Activated gamma-delta T cell (primary cell): ENCODE results near the gene HMX1.

Source experiments
- DNase-seq: peaks from one replicate; lab custom pipeline; 2025; lab: John Stamatoyannopoulos, UW

HMX1 gene

DNA sequence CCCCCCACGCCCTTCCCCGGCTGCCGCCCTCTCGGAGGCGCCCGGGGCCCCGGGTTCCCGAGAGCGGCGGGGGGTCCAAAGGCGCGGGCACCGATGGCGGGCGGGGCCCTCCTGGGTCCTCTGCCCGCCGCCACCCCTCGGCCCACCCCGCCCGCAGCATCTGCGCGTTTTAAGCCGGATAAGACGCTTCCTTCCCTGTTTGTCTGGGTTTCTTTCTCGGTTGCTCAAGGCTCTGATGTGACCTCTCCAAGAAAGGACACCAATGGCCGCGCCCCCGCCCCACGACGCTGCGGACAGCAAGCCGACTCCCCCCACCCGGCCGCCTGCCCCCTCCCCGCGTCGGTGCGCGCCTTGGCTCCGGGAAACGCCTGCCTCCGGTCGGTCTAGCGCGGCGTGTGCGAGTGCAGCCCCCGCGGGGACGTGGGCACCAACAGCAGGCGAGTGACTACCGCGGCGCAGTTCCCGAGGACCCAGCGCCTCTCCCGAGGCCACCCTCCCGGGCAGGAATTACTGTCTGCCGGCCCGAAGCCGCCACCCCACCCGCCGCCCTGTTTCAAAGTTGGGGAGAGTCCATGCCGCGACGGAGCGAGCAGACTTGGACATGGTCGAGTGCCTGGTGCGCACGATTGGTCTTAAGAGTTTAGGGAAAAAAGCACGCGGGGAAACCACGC is 21.1 kb upstream of the HMX1 start:
- no peak for DNase-seq

DNA sequence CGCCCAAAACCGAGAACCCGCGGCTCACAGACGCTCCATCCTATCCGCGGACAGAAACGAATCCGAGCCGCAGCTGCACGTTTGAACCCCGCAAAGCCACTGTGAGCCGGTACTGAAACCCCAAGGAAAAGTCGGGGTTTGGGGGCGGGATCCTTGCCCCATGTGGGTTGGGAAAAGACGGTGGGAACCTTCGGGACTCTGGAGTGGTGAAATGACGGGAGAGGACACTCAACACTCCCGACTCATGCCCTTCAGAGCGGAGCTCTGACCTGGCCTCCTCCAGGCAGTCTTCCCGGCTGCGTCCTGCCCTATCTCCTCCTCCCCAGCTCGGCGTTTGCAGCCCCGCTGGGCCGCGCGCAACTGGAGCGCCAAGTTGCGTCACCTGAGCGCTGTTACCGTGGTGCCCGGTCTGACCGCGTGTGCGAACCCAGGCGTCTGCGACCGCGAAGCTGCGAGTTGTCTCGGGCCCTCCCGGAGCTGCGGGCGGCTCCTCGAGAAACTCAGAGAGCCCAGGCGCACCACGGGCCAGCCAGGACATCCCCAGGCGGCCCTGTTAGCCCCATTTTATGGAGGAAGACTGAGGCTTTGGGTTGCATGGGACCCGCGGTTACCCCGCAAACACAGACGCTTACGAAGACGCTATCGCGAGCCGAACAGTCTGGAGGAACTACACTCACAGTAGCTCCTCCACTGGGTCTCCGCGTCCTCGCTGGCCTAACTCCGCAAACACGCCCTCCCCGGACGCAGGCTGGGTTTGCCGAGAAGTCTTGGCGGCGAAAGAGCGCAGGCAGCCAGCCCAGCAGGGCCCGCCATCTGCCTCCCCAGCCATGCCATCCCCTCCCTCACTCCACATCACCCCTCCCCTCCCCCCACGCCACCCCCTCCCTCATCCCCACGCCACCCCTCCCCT is 20.3 kb upstream of the HMX1 start:
- no peak for DNase-seq

DNA sequence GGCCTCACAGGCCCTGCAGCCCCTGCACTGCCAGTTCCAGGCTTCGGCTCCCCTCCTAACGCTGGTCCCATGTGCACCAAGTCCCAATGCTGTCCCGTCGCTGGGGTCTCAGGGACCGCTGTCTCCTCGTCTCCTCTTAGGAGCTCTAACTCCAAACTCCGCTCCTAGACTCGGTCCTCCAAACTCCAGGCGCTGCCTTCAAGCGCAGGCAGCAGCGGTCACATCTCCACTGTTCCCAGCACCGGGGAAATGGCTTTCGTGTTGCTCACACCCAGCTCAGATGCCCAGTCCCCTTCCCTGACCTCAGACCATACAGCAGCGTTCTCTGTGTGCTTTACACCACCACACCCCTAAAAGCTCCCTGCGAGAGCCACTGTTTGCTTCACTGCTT is 19.6 kb upstream of the HMX1 start:
- DNase-seq: no peak

DNA sequence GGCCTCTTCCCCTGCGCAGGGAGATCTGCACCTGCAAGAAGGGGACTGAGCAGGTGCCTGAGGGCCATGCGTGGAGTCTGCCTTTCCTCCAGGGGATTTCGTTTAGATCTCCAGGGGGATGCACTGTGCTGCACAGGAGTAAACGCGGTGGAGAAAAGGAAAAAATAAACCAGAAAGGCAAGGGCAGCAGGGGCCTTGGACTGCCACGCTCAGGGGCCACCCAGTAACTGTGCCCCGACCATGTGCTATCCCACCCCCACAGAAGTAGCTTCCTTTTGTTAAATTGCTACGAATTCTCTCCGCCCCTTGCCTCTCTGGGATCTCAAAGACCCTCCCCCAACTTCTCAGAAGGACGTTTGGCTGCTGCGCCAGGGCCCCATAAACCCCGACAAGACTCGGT is 17.2 kb upstream of the HMX1 start:
- no peak for DNase-seq

DNA sequence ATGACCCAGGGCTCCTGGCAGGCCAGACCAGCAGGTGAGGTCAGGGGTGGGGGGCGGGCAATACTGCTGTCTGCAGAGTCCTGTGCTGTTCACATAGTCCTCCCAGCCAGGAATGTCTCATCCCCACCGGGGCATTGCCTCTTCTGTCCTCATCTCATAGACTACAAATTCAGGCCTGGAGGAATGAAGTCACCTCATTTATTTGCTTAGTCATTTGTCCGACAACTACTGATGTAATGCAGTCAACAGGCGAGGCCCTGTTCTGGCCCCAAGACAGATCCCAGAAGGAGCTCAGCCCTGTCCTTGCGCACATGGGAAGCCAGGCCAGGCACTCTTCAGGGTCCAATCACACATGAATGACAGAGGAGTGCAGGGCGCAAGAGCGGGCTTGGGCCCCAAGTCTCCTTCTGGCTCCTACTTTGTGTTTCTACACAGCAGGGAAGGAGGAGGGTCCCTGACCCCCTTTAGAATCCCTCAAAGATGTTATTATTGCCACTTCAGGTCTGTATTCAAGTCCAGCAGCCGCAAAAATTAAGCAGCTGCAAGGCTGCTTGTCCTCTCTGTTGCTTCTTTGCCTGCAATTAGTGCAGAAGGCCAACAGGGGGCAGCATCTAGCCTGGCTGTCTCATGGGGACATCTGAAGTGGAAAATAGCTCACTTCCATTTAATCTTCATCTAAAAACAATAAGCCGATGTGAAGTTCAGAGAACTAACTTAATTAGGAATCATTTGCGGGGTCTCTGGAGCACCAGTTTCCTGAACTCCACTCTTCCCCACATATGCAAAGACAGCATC is 15.2 kb upstream of the HMX1 start:
- no peak for DNase-seq

DNA sequence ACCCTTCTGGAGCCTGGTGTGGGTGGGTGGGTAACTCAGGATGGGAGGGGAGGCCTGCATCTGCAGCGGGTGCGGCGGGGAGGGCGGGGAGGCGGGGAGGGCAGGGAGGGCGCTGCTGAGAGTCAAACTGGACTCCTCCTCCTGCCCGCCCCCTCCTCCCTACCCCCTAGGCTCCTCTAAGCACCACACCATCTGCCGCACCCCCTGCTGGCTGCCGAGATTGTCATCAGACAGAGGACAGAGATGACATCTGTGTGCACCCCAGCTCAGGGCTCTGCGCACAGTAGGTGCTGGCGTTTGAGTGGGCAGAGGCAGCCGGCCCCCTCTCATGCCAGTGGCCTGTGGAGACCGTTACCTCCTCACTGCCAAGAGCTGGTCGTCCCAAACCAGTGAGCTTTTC is 10.6 kb upstream of the HMX1 start:
- DNase-seq: no peak

DNA sequence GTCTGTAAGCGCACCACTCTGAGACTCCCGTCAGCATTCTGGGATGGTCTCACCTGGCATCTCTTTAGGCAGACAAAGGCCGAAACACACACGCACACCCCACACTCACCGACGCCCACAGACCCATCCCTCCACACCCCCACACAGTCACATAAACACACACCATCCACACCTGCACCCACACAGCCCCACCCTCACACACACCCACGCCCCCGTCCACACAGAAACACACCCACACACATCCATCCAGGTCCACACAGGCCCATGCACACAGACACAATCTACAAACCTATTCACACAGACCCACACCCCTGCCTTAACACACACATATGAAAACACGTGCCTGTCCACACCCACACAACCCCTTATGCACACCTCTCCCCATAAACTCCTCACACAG is 9.2 kb upstream of the HMX1 start:
- no peak for DNase-seq

DNA sequence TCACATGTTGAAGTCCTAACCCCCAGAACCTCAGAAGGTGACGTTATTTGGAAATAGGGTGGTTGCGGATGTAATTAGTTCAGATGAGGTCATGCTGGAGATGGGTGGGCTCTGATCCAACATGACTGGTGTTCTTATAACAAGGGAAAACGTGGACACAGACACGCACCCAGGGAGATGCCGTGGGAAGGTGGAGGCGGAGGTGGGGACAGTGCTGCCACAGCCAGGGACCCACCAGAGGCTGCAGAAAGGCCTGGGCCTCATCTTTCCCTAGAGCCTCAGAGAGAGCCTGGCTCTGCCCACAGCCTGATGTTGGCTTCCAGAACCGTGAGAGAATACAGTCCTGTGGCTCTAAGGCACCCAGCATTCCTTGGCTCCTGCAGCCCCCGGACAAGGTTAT is 7.9 kb upstream of the HMX1 start:
- DNase-seq: no peak

DNA sequence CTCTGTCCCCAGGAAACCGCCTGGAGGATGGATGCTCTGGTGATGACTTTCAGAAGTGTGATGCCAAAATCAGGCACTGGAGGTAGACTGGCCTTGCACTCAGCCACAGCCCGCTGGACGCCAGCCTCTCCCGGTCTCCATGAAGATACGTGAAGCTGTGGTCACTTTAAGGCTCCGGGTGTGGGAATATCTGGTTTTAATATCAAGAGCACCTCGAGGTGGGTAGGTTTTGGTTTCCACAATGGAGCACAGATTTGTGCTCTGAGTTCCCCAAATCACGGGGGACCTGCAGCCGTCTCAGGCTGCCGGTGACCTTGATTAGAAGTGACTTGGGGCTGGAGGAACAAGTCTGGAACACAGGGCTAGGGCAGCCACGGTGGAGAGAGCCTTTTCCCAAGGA is 6.8 kb upstream of the HMX1 start:
- DNase-seq: no peak

DNA sequence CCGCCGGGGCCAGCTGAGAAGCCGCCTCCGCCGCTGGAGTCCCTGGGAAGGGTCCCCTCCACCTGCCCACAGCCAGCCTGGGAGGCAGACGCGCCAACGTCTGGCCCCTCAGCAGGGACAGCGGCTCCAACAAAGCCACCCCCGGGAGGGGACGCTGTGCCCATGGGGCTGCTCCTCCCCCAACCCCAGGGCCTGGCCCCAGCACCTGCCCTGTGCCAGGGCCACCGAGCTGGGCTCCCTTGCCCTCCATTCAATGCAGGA is 6.1 kb upstream of the HMX1 start:
- no peak for DNase-seq

DNA sequence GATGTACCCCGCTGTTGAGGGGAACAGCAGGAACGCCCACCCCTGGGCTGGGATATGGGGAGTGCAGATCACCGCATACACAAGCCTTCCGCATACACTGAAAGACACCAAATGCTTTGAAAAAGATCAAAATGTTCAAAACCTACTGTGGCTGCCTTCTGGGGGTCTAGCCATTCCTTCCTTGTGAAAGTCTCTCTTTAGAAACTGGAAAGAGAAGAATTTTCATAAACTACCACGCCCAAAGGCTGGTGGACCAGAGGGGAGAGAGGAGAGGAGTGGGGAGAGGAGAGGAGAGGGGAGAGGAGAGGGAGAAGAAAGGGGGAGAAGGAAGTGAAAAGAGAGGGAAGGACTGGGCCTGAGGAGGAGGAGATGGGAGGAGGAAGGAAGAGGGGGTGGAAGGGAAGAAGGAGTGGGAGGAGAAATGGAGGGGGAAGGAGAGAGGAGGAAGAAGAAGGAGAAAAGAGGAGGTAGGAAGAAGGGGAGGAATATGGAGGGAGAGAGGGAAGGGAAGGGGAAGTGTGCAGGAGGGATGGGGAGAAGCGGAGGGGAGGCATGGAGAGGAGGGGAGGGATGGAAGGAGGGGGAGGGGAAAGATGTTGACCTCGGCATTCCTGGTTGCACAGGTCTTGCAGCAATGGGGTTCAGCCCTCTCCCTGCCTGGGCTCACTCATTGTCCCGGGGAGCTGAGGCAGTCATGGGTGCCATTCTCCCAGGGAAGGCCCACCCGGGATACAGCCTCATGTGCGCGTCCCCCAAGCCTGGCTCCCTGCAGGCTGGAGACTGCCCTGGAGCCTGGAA is 5.5 kb upstream of the HMX1 start:
- DNase-seq: no peak

DNA sequence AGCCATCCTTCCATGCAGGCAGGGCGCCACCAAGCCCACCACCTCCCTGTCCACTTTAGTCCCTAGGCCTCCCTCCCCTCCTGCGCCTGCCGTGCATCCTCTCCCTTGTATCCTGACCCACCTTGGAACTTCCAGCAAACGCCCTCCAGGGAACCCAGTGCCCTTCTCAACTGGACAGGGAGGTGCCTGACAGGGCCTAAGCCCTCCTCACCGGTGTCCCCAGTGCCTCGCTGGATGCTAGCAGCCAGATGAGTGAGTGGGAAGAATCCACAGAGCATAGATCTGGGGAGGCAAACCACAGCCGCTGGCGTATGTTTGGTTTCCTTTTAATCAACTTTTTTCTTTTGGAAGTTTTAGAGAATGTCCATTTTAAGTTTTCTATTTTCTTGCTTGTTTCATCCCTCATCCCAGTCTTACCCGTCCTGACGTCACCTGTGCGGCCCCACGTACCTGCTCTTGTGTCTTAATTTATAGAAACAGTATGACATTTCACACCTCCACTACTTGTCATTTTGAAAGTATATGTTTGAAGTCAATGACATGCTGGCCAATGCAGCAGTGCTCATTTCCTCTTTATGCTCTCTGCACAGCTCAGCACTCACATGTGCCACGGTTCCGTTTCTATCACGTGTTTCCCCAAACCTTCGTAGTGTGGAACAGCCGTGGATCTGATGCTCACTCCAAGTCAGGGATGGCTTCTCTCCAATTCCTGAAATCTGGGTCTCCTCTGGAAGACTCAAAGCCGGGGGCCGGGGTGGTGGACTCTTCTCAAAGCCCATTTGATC is 3.4 kb upstream of the HMX1 start:
- DNase-seq: no peak

DNA sequence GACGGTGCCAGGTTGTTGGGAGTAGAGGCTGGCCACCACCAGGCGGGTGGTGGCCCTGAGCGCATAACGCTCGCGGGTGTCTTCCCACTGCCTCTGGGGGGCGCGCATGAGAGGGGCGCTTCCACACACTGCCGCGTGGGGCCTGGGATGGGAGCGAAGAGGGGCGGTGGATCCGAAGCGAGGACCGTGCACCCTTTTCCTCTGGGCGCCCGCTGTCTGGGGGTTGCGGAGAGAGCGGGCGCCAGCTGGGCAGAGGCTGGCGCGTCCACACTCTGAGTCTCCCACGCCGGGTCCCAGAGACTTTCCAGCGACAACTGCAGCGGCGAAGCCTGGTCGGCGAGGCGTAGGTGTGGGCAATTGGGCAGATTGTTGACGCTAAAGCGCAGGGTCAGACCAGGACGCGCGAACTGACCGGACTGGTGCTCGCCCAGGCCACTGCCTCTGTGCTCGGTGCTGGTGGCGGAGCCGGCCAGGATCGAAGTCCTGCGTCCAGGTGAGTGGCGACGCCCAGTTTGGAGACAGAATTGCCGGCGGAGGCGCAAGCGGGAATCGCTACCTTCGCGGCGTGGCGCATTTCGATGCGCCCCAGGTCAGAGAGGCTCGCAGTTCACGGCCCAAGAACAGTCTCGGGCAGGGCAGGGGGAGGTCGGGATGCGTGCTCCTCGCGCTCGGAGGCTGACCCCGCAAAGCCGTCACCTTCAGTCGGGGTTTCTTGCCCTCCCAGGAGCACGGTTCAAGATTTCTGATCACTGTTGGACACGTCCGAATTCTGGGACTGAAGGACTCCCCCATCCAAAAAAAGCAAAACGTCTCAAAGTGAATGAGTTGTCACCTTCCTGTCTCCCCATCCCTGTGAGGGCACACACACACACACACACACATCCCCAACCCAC is 2.6 kb upstream of the HMX1 start:
- DNase-seq: no peak

DNA sequence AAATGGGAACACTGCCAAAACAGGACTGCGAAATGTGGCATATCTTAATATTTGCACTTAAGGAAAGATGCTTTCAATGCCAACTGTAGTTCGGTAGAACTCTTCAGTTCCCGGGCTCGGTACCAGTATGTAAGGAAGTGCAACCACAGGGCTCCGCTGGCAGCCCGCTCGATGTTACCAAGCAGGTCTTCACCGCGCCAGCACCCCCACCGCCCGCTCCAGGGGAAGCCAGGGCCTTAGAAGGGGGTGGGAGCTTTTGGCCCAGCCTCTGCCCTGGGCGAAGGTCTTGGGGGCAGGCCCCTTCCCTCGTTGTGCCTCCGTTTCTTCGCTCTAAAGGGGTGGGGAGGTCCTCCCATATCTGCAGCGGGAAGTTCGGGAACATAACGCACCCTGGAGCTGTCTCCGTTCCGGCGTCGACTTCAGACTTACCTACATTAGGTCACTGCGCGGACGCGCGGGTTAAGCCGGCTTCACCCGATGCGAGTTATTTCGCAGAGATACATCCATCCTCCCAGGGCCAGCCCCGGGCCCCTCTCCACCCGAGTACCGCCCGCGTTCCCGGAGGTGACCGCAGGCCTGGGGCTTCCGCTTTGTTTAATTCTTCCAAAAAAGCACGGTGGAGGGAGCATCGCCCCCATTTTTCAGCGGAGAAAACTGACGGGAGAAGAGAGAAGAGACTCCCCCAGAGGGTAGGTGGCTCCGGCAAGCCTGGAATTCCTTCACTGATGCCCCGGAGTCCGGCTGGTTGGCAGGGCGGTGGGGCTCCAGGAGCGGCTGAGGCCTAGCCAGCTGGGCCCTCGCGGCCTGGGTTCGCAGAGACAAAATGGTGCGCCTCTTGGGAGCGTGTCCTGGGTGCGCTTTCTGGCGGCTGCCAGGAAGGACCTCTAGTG is 1.0 kb upstream of the HMX1 start:
- DNase-seq: no peak

DNA sequence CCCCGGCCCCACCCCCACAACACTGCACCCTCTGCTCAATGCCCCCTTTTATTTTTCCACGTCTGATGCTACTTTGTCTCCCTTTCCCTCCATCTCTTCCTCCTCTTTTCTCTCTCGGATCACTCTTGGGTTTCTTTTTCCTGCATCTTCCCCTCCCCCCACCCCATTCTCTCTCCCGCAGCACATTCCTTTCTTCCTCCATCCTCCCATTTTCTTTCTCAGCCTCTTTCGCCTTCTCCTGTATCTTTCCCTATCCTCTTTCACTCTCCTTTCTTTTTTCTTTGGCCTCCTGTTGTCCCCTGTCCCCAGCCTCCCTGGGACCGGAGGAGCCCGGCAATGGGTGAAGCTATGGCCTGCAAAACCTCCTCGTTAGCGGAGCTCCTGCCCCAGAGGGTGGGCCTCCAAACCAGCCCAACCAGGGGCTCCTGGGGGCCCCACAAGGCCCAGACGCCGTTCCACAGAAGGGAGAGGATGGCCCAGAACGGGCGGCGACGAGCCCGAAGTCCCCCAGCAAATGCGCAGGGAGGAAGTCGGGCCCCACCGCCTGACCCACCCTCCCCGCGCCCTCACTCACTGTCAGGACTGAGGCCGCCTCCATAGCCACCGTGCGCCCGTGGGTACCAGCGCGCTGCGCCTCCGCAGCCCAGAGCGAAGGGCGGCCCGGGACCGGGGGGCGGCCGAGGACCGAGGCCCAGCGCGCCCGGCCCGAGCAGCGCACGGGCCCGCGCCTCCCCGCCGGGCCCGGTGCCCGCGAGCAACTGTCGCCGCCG is 807 bp downstream of the HMX1 start:
- DNase-seq: no peak

DNA sequence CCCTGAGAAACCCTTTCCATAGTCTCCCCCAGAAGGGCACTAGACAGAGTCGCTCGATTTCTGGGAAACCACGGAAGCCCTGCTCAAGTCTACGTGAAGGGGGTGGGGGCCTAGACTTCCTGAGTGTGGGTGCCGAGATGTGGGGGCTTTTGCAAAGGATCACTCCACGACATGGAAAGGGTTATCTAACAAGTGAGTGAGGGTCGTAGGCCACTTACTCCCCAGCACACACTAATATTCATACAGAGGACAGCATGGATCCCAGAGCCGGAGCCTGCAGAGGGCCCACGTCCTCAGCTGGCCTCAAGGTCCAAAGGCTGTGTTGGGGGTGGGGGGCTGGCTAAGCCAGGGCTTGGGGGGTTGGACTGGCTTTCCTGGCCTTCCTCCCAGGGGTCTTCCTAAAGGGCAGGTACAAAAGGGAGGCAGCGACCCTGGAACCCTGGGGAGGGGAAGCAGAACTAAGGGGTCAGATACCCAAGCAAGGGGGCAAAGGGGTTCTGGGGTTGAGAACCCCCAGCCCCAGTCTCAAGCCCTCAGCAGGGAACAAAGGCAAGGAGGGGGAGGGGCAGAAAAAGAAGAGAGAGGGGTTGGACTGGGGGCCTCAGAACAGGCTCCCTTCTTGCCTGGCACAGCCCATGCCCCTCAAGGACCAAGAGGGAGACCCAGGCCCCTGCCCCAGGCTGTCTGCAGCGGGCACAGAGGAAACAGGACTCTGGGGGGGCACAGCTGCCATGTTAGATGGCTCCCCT is 1.6 kb downstream of the HMX1 start:
- no peak for DNase-seq

DNA sequence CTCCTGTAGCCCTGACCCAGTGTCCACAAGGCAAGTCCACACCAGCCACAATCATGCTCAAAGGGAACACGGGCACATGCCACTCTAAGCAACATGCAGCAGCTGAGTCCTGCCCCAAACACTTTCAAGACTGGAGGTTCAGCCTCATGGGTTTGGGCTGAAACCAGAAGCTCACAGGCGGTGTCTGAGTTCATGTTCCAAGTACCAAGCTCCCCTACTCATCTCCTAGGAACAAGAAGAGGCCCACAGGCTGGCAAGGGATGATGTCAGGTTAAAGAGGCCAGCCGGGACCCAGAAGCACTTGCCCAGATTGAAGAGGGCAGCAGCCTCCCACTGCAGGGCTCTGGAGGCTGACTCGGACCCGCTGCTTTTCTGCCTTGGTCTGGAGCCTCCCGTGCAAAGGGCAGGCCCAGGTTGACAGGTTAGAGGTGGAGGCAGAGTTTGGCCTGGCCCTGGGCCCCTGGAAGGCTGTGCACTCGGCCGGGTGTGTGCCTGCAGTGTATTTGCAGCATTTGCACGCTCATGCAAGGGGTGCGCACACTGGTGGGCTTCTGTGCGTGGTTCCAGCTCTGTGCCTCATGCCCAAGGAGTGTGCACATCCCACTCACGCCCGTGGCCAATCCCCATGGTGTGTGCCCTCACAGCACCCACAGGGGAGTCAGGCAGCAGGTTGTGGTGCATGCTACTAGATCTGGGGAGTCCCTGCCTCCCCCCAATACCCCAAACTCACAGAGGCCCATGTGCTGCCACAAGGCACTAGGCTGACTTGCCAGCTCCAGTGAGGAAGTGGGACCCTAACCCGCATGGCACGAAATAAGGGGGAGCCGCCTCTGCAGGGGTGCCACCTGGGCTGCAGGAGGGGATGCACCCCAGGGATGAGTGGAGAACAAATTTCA is 2.4 kb downstream of the HMX1 start:
- DNase-seq: no peak
